K562 (cell line): ENCODE results near the gene CATSPER1. TPM values are rescaled to one million over a fixed set of nuclear protein-coding genes. Genes with fewer than 3 reads are reported as not detected.

ENCODE experiments used
- ARID1B ChIP-seq: fragments of 450-650 bp; IDR thresholded peaks from 2 replicates; pipeline ENCODE4 v1.6.1; 2016; ENCODE audit warnings: antibody characterized with exemption, mild to moderate bottlenecking, inconsistent platforms
- ATF7 ChIP-seq: fragments of 450-650 bp; IDR thresholded peaks from 2 replicates; pipeline ENCODE4 v1.7.1; 2014; ENCODE audit warnings: mild to moderate bottlenecking, moderate library complexity
- CSDE1 ChIP-seq, 2 experiments: fragments of 450-650 bp; IDR thresholded peaks; 2 replicates each; pipeline ENCODE4 v1.6.1; 2016; ENCODE audit warnings: mild to moderate bottlenecking in 1 of 2
- ESRRA ChIP-seq: fragments of 450-650 bp; IDR thresholded peaks from 2 replicates; pipeline ENCODE4 v1.6.1; 2014; ENCODE audit warnings: low read depth, mild to moderate bottlenecking, moderate library complexity, borderline replicate concordance
- HEY1 ChIP-seq: fragments of 250-450 bp; sonication (Bioruptor Pico); IDR thresholded peaks from 2 replicates; pipeline ENCODE4 v1.5.0; 2020; ENCODE audit warnings: mild to moderate bottlenecking, moderate library complexity, borderline replicate concordance
- JUND ChIP-seq, 2 experiments: IDR thresholded peaks; 2 replicates in 1 of 2; 3 replicates in 1 of 2; pipeline ENCODE4 v1.6.1; 2011; ENCODE audit warnings: borderline replicate concordance in 2 of 2, low read depth in 2 of 2, low read length in 2 of 2, improper control_type of control experiment in 1 of 2, missing biosample characterization in 1 of 2, missing genetic modification characterization in 1 of 2, missing genetic modification reagents in 1 of 2
- KLF13 ChIP-seq: fragments of 450-650 bp; IDR thresholded peaks from 2 replicates; pipeline ENCODE4 v1.6.1; 2016; ENCODE audit warnings: missing genetic modification characterization, low read depth, mild to moderate bottlenecking, missing compliant biosample characterization, moderate library complexity, borderline replicate concordance
- L3MBTL2 ChIP-seq: fragments of 450-650 bp; IDR thresholded peaks from 2 replicates; pipeline ENCODE4 v1.6.1; 2016; ENCODE audit warnings: mild to moderate bottlenecking, moderate library complexity
- PRPF4 ChIP-seq: fragments of 200-400 bp; formaldehyde crosslinking; IDR thresholded peaks from one replicate; pipeline ENCODE4 v1.6.1; 2017; ENCODE audit warnings: low read length, low read depth, mild to moderate bottlenecking; ENCODE audit not compliant: insufficient read depth, poor library complexity, severe bottlenecking
- RBBP5 ChIP-seq: fragments of 200-600 bp; sonication (generic); IDR thresholded peaks from 2 replicates; pipeline ENCODE4 v1.6.1; 2012; ENCODE audit warnings: borderline replicate concordance, mild to moderate bottlenecking, low read length, control low read depth, inconsistent platforms; ENCODE audit not compliant: insufficient read depth, poor library complexity, severe bottlenecking
- SAFB2 ChIP-seq: fragments of 200-400 bp; formaldehyde crosslinking; IDR thresholded peaks from 2 replicates; pipeline ENCODE4 v1.6.1; 2018; ENCODE audit warnings: borderline replicate concordance, low read length, low read depth, moderate library complexity; ENCODE audit not compliant: severe bottlenecking
- STAG1 ChIP-seq: sonication (generic); formaldehyde crosslinking; IDR thresholded peaks from 2 replicates; pipeline ENCODE4 v1.5.0; 2020; ENCODE audit warnings: missing genetic modification reagents, borderline replicate concordance
- TSC22D4 ChIP-seq: fragments of 450-650 bp; IDR thresholded peaks from 2 replicates; pipeline ENCODE4 v1.6.1; 2016; ENCODE audit warnings: missing genetic modification characterization, missing biosample characterization, control low read depth
- ZKSCAN1 ChIP-seq: fragments of 150-350 bp; IDR thresholded peaks from 2 replicates; pipeline ENCODE4 v1.6.1; 2016; ENCODE audit warnings: low read depth, low read length
- ZNF12 ChIP-seq: sonication (generic); formaldehyde crosslinking; IDR thresholded peaks from 2 replicates; pipeline ENCODE4 v1.4.0; 2020; ENCODE audit warnings: mild to moderate bottlenecking, missing genetic modification reagents
- ZNF140 ChIP-seq: fragments of 250-450 bp; sonication (Bioruptor Pico); IDR thresholded peaks from 2 replicates; pipeline ENCODE4 v1.8.0; 2021; ENCODE audit warnings: moderate library complexity, mild to moderate bottlenecking, inconsistent platforms
- ZNF644 ChIP-seq: fragments of 200-800 bp; sonication (Bioruptor generic); IDR thresholded peaks from 2 replicates; pipeline ENCODE4 v1.6.1; 2016; ENCODE audit warnings: low read depth, missing genetic modification characterization, missing compliant biosample characterization
- ZNF778 ChIP-seq: fragments of 450-650 bp; formaldehyde crosslinking; IDR thresholded peaks from 2 replicates; pipeline ENCODE4 v1.4.0; 2020; ENCODE audit warnings: mild to moderate bottlenecking, moderate library complexity
- ZNF785 ChIP-seq: fragments of 250-450 bp; sonication (Bioruptor Pico); IDR thresholded peaks from 2 replicates; pipeline ENCODE4 v1.4.0; 2020; ENCODE audit warnings: mild to moderate bottlenecking
- polyA plus RNA-seq, 8 experiments: library from polyadenylated mRNA; depleted of rRNA in 4 of 8; stranded (reverse) in 5 of 8; unstranded in 3 of 8; fragments of >200 nt; fragmentation: Nextera tagmentation in 2 of 8; fragmentation: Illumina TruSeq in 1 of 8; extraction: Ambion mirVana in 2 of 8; extraction: Trizol in 1 of 8; gene quantifications; 2 replicates each; pipeline versions ENCODE4 v1.2.1 to v1.2.3, GENCODE V29; 2011 to 2014; ENCODE audit warnings: inconsistent platforms in 1 of 8, missing spikeins in 1 of 8
- total RNA-seq, 7 experiments: library from RNA; depleted of rRNA in 6 of 7; stranded (reverse); fragments of >200 nt in 6 of 7; fragmentation: Illumina TruSeq in 2 of 7; extraction: Trizol in 2 of 7; gene quantifications; 2 replicates each; pipeline versions ENCODE4 v1.2.1 to v1.2.3, GENCODE V29; 2011 to 2021; ENCODE audit warnings: low replicate concordance in 1 of 7
- TF ChIP-seq, protein P1 (sequence below): fragments of 250-450 bp; sonication (Bioruptor Pico); IDR thresholded peaks from 2 replicates; pipeline ENCODE4 v1.8.0; 2021; ENCODE audit warnings: borderline replicate concordance, mild to moderate bottlenecking, moderate library complexity; ENCODE audit not compliant: poor library complexity, severe bottlenecking
- TF ChIP-seq, protein P2 (sequence below): IDR thresholded peaks from 2 replicates; pipeline ENCODE4 v1.6.1; 2011; ENCODE audit warnings: borderline replicate concordance, low read depth, mild to moderate bottlenecking, moderate library complexity, low read length; ENCODE audit not compliant: insufficient read depth, poor library complexity, severe bottlenecking
- TF ChIP-seq, protein P3 (sequence below): fragments of 200-400 bp; formaldehyde crosslinking; IDR thresholded peaks from 2 replicates; pipeline ENCODE4 v1.6.1; 2017; ENCODE audit warnings: mild to moderate bottlenecking, low read depth, low read length, moderate library complexity
- TF ChIP-seq, protein P4 (sequence below): fragments of 450-650 bp; IDR thresholded peaks from 2 replicates; pipeline ENCODE4 v1.6.1; 2016; ENCODE audit warnings: low read depth, mild to moderate bottlenecking, moderate library complexity

The CATSPER1 gene
- total and polyA plus RNA-seq, 9 of the 15 experiments (the other 6 are each of a cell fraction or from before 2014, with no cell fraction given): 0.21 to 3.3 (median 0.76) TPM

DNA sequence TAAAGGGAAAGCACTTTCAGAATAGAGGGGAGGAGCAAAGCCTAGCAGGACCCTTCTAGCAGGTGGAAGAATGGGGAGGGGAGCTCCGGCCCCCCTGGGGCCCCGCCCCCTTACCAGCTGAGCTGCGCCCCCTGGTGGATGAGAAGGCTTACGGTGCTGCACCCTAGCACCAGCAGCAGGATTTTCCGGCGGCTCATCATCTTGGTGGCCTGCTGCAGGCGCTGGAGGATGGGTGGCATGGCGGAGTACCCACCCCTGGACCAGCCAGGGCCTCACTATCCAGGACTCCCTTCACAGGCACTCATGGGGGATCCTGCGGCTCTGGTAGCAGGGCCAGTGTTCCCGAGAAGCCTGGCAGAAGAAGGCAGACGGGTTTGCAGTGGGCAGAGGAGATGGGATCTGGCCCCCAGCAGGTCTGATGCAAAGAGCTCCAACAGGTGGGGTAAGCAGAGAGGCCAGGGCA, 18.9 kb upstream of the CATSPER1 start (continued):
- TF ChIP-seq HEY1 (no peak), ESRRA (no peak), JUND (IDR thresholded peaks at IDR 0.05; ENCODE audit: borderline replicate concordance, low read depth, low read length) (0 out of 2 replicates have a peak, but pooled peaks have one; percentile 39), JUND (tag; IDR thresholded peaks at IDR 0.05; ENCODE audit: borderline replicate concordance, low read depth, low read length) (no peak; the same call in 2 of the 3 replicates), ZNF12 (CRISPR knock-in tag) (0 out of 2 replicates have a peak, but pooled peaks have one; percentile 45), ZNF644 (tag) (no peak), ZKSCAN1 (peak; percentile 55; the same call in 1 of the 2 replicates), ZNF785 (CRISPR knock-in tag) (no peak), ARID1B (no peak), TSC22D4 (tag) (no peak), STAG1 (CRISPR knock-in tag) (no peak), ATF7 (no peak), SAFB2 (no peak), L3MBTL2 (no peak), KLF13 (tag) (peak; percentile 97), CSDE1 (IDR thresholded peaks at IDR 0.05) (no peak), ZNF140 (no peak), ZNF778 (no peak), RBBP5 (peak; percentile 40), PRPF4 (no peak)
- TF ChIP-seq, protein P1, sequence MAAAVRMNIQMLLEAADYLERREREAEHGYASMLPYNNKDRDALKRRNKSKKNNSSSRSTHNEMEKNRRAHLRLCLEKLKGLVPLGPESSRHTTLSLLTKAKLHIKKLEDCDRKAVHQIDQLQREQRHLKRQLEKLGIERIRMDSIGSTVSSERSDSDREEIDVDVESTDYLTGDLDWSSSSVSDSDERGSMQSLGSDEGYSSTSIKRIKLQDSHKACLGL (CRISPR knock-in tag): no peak
- TF ChIP-seq, protein P2, sequence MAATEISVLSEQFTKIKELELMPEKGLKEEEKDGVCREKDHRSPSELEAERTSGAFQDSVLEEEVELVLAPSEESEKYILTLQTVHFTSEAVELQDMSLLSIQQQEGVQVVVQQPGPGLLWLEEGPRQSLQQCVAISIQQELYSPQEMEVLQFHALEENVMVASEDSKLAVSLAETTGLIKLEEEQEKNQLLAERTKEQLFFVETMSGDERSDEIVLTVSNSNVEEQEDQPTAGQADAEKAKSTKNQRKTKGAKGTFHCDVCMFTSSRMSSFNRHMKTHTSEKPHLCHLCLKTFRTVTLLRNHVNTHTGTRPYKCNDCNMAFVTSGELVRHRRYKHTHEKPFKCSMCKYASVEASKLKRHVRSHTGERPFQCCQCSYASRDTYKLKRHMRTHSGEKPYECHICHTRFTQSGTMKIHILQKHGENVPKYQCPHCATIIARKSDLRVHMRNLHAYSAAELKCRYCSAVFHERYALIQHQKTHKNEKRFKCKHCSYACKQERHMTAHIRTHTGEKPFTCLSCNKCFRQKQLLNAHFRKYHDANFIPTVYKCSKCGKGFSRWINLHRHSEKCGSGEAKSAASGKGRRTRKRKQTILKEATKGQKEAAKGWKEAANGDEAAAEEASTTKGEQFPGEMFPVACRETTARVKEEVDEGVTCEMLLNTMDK: peak; percentile 88
- TF ChIP-seq, protein P3, sequence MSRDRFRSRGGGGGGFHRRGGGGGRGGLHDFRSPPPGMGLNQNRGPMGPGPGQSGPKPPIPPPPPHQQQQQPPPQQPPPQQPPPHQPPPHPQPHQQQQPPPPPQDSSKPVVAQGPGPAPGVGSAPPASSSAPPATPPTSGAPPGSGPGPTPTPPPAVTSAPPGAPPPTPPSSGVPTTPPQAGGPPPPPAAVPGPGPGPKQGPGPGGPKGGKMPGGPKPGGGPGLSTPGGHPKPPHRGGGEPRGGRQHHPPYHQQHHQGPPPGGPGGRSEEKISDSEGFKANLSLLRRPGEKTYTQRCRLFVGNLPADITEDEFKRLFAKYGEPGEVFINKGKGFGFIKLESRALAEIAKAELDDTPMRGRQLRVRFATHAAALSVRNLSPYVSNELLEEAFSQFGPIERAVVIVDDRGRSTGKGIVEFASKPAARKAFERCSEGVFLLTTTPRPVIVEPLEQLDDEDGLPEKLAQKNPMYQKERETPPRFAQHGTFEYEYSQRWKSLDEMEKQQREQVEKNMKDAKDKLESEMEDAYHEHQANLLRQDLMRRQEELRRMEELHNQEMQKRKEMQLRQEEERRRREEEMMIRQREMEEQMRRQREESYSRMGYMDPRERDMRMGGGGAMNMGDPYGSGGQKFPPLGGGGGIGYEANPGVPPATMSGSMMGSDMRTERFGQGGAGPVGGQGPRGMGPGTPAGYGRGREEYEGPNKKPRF: no peak
- TF ChIP-seq, protein P4, sequence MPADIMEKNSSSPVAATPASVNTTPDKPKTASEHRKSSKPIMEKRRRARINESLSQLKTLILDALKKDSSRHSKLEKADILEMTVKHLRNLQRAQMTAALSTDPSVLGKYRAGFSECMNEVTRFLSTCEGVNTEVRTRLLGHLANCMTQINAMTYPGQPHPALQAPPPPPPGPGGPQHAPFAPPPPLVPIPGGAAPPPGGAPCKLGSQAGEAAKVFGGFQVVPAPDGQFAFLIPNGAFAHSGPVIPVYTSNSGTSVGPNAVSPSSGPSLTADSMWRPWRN: no peak
